GM21526 (cell line): ENCODE results near the gene MITF.

Source experiments
- ATAC-seq: cut with Tn5 transposase; IDR thresholded peaks from one replicate; pipeline ENCODE4 v1.9.1; 2021; ENCODE audit warnings: moderate library complexity; ENCODE audit not compliant: unreplicated experiment, low FRiP score

MITF gene

DNA sequence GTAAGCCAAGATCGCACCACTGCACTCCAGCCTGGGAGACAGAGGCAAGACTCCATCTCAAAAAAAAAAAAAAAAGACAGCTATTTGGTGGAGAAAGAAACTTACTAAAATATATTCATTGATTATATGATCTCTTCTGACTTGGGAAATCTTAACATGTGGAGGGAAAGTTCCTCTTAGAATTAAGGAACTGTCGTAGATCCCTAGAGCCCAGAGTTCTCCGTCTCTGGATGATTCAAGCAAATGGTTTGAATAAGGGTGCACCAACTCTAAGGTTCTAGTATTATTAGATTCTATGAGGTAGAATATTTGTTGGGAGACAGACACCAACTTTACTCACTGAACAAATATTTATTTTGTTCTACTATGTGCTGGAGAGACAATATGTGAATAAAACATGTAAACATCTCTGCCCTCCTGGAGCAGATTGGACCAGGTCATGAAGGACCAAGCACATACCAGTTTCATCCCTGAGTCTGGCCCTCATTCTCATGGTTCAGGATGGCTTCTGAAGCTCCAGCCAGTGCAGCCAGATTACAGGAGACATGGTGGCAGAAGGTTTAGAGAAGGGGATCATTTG lies 129.7 kb downstream of the MITF start:
- ATAC-seq = no peak

DNA sequence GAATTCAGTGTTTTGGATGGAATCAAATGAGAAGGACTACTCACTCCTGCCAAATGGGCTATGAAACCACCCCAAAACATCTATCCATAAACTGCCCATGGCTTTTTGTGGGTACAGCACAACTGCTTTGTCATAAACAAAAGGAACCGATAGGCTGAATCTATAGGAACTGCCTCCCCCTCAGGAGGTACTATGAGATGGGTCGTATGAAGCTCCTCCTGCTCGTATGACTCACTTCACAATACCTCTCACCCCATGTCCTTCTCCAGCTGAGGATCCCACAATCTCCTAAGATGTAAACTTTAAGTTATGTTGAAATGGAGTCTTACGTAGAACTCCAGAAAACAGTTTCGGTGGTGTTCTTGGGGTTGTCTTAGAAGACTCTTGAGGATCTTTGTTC lies 130.4 kb downstream of the MITF start:
- ATAC-seq = no peak

DNA sequence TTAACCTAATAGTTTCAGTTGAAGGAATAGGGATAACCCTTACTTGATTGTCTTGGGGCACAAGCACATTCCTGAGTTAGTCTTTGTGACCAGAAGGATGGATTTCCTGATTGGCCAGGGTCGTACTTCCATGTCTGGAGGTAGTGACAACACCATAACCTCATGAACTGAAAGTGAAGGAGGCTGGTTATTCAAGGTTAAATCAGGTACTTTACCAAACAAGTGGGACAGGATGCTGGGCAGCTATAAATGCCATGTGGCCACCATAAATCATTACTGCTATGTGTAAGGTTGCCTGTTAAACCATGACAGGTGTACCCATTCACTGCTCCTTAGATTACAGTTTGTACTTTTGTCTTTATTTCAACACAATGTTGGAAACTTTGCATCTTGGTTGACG lies 132.0 kb downstream of the MITF start:
- ATAC-seq = no peak

DNA sequence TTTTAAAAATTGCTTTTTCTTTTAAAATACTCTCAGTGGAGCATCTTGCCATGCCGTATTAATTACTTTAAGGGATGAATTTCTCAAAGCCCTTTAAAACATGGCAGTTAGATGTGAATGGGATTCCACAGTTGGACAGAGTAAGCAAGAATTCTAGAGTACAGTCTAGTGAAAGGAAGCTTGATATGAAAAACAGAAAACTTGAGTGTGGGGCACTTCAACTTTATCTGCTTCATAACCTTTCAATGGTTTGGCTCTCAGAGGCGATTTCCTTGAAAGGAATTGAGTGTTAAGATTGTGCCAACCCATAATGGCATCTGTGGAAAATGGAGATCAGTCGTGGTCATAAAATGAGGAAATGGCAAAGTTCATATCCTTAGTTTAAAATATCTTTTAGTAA lies 132.6 kb downstream of the MITF start:
- ATAC-seq = no peak

DNA sequence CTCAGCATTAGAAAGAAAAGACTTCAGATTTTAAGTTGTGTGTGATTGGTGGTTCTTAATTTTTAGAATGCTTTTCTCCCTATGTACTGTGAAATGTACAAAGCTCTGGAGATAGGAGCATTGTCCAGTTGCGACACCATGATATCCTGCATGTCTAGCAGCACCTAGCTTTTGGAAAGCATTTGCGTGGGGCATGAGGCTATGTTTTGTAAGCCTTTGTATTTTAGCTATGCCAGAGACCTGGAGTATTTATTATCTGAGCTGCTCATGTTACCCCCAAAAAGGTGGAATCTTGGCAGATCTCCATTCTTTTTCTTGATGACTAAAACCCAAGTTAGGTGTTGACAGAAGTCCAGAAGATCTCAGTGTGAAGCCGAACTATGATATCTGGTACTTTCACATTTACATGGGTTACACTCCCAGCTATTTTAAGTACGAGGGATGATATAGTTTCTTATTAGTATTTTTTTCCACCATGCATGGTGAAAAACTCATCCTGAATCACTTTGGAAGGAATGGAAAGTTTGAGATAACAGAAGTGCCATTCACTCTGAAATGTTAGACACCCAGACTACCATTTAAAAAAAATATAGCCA lies 133.6 kb downstream of the MITF start:
- ATAC-seq = no peak

DNA sequence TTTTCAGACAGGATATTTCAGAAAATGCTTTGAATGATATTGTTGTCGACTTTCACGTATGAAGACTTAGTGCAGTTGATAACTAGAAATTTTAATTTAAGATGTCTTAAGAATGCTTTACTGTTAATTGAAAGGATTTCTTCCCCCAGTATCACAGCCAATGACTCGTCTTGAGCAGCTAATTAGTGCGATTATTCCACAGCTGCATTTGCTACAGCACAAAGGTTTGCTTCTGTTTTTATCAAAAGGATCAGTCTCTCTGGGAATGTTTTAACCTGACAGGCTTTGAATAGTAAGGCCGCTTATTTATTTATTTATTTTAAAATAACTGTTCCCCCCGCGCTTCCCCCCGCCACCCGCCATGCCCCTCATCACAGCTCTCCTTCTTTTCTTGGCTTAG lies 136.8 kb downstream of the MITF start:
- ATAC-seq = no peak

DNA sequence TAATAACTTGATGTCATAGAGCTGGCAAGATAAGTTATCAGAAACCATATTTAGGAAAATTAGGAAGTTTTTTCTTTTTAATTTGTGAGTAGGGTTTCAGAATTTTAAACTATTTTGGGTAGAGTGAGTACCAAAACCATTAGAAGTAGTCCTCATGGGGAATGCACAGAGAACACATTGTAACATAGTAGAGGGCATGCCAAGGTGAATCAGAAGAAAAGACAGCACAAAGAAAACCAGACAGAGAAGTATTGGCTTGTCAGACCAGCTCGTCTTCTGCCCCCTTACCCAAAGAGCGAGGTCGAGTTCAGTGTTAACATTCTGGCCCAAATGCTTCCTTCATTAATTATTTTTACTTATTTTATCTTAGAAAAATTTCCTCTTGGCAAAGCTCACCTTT lies 139.0 kb downstream of the MITF start:
- ATAC-seq = no peak

DNA sequence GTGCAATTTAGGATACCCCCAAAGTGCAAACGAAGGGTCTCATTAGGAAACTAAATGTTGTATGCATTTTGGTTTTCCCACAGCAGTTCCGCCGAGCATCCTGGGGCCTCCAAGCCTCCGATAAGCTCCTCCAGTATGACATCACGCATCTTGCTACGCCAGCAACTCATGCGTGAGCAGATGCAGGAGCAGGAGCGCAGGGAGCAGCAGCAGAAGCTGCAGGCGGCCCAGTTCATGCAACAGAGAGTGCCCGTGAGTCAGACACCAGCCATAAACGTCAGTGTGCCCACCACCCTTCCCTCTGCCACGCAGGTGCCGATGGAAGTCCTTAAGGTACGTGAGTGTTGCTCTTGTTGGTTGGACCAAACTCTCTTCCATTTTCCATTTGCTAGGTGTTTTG lies 139.8 kb downstream of the MITF start:
- ATAC-seq = no peak

DNA sequence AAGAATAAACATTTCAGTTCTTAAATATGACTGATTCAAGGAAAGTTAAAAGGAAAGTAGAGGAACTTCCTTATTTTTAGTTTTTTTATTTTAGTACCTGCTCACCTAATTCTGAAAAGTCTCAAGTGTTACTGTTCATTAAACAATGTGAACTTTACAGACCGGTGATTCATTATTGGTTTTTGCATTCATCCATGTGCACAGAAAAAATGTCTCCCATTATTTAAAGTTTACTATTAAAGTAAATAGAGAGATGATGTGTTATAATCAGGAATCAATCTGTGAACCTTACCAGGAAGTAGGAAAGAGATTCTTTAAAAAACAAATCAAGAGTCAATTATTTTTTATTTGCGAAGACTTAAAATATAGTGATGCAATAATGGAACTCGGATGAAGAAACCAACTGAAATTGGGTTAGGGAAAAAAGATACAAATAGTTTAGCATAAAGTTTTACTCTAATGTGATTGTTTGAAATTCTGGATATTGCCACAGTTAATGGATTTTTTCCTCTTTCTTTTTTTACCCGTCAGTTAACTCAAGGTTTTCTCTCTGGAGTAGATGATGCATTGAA lies 140.9 kb downstream of the MITF start:
- ATAC-seq = no peak

DNA sequence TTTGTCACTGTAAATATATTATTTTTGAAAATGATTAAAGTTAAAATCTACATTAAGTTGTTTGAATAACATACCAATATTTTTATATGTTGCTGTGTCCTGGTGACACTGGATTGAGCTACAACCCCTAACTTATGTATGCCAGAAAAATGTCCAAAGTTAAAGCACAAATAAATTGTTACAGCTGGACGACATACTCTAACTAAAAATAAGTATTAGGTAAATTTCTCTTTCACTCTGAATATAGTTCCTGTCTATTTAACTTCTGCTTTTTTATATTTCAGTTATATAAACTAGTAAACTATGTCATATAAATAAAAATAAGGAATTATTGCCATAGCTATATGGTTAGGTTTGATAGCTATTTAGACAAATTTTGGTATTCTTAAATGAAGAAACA lies 141.8 kb downstream of the MITF start:
- ATAC-seq = no peak

DNA sequence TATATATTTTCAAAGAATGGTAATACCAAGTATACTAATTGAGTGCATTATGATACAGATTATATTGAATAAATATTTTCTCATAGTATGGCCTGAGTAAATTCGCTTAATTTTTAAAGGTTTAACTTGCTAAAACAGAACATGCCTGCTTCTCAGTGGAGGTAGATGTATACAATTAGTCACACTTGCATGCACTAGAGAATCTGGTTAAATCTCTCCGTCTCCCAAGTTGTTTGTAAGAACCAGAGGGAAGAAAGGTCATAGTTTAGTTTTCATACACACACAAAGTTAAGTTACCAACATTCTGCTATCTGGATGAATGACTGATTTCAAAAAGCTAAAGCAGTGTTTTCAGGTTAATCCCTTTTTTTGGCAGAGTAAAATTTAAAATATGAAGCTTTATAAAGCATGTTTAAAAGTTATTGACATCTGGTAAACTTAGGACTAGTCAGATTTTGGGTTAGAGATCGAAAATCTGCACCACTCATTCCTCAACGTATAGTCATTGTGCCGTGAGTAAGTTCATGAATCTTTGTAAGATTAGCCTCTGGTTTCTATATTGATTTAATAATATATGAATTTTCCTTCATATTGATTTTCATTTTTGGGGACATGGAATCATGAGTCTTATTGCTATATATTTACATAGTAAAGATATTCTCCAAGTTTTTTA lies 142.6 kb downstream of the MITF start:
- ATAC-seq = no peak

DNA sequence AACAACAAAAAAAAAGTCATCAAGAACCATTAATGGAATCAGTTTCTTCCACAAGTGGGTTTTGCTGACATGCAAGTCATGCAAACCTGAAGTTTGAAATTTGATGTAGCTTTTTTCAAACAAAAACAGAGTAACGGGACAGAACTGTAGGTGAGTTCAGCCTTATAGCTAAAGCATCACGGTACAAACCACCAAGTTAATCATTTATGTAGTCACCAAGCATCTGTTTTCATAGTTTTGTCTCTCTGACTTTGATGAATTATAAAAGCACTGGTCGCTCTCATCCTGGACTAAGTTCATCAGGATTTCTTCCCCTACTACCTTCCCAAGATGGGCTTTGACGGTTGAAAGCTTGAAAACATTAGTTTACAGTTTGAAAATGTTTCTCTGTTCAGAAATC lies 143.3 kb downstream of the MITF start:
- no peak for ATAC-seq

DNA sequence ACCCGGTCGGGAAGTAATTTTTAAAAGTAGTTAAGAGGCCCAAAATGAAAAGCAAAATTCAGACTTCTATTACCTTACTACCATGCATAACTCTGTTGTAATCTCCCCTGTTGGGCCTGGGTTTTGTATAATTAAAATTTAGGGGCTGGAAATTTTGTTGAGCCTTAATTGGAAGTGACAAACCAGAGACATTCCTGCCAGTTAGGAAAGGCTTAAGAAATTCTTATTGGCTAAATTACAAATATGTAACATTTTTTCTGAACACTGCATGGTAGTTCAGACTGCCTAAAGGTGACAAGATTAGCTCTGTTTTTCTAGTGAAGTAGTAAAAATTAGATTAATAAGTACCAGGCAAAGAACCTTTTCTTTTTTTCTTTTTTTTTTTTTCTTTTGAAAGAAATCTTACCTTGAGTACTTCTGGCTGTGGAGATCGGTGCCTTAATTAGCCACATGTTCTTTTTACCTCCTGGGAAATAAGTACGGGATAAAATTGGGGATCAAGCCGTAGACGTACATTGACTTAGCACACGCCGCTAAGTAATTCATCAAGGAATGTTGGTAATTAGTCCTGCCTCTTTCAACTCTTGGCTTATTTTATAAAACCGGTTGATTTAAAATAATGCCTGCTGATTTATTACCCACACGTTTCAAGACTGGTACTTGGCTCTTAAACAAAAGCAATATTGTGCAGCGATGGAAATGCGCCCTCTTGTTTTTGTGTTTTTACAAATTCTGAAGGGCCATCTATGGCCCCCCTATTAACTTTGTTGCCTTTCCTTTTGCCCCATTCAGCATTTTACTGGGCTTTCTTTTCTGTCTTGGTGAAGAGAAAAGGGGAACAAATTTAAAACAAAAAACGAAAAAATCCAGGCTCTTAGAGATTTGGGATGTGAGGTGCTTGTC lies 149.0 kb downstream of the MITF start:
- no peak for ATAC-seq

DNA sequence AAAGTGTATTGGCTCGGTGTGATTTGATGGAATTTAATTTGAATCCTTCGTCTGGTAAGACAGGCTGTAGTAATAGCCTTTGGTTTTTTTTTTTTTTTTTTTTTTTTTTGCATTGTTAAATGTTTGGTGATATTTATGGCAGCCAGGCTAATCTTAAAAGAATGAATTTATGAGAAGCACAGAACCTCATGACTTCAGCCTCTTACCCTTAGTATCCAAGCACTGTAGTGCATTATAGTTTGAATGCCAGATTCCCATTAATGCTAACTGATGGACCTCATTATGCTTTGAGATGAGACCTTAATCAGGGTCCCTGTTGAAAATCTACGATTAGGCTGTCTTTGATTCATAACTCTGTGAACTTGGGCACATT lies 149.7 kb downstream of the MITF start:
- ATAC-seq = no peak

DNA sequence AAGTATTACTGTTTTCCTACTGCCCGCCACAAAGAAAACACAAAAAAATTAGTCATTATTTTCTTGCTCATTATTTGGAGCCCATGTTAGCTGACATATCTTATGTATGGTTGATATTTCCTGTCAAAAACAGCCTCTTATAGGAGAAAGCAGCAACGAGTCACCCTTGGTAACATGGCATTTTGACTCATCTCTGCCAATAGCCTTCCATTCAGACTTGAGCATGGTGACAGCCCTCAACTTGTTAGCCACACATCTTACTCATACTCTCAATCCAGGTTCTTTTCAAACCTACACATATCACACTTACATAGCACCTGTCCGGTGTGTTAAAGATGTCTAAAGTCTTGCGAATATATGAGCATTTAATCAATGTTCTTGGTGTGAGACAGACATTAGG lies 150.8 kb downstream of the MITF start:
- ATAC-seq = no peak

DNA sequence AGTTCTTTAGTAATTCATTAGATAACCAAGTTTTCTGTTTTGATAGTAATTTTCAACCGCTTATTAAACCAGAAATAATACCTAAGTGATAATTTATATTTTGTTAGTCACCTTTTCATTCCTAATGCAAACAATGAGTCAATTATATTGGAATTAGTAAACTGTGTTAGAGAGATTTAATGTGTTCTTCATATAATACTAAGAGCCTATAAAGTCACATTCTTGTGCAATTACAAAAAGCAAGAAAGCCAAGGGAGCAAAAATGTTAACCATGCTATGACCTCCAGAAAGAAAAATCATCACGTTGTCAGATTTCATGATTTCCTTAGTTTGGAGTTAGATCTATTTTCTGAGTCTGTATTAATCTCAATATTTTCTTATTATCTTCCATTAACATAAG lies 151.4 kb downstream of the MITF start:
- ATAC-seq = no peak

DNA sequence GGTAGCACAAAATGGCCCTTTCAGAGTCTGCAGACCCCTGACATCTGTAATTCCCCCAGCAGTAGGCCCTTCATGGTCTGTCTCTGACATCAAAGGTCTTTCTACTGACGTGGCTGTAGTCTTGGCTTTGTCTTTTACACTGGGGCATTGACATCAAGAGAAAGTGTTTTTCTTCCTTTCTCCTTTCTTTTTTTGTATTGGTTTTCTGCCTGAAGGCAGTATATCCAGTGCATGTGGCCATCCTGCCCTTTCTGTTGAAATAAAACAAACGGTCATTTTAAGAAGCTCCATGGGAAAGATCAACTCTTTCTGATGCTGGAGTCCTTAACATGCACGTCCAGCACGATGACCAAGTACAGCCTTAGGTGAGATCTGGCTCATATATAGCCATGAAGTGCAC lies 153.4 kb downstream of the MITF start:
- no peak for ATAC-seq

DNA sequence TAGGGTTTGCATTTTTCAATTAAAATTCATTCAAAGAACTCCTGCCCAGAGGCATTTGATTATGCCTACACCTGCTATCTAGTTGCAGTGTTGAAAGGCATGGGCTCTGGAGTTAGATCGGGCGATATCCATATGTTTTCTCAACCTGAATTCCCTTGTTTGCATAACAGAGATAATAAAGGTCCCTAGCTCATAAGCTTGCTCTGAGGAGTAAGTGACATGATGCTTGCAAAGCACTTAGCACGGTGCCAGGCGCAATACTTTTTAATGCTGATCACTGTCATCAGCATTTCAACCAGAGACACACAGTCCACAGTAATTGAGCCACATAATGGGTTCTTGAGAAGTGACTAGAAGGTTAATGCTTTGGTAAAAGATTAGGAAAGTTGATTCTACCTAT lies 154.0 kb downstream of the MITF start:
- no peak for ATAC-seq

DNA sequence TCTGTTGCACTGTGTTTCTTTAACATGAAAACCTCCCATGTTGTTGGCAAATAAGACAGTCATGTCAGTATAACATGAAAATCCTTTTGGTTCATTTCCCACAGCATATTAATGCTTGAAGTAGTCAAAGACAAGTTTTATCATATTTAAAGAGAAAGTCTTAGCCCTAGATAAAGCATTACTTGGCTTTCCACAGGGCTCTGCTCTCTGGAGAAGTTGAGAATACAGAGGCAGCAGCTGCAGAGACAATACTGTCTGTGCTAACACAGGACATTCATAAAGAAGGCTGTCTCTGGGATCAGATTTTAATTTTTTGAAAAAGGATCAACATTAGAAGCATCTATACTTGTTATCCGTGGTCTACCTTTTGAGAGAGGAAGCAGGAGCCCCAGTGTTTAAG lies 156.8 kb downstream of the MITF start:
- no peak for ATAC-seq

DNA sequence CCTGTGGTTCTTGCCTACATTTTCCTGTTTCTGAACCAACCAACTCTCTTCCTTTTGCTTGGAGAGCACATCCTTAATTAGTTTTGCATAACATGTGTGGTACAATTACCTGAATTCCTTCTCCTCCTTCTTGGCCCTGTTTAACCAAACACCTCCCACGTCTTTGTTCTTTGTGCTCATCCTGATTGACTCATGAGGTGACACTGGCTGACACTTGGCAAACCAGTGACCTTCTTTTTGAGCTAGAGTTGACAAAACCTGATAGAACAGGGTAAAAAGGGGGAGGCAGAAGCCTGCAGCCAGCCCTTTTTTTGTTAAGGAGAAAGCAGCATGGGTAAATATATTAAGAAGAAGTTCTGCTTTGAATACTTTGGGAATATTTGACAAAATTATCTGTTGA lies 161.1 kb downstream of the MITF start:
- no peak for ATAC-seq

DNA sequence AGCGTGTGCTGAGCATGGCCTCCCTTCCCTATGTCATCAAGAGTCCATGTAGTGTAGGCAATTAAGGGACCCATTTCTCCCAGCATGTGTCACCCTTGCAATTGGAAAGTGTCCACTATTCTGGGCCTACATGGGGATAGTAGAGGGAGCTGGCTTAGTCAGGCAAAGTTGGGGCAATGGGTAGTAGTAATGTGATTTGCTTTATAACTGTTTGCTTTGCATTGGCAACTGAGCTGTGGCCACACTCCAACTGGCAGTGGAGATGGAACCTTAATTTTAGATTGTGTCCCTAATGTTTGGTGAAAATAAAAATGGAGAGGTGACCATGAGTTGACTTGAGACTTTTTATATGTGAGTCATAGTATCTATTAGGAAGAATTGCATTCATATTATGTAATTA lies 162.5 kb downstream of the MITF start:
- no peak for ATAC-seq
